Astrocyte of the cerebellum (primary cell): ENCODE results near the gene LYPD5.

ENCODE experiments used
- DNase-seq: peaks from one replicate; pipeline ENCODE4 v3.0.0-alpha.2; 2011; ENCODE audit warnings: low read depth
- H3K4me3 ChIP-seq: 2 replicates; pipeline ENCODE4 v1.5.1; 2011; ENCODE audit warnings: mild to moderate bottlenecking, low read depth, low read length, moderate library complexity
- in situ Hi-C: cut with HindIII; loops from 2 replicates; pipeline ENCODE4 v1.10.0; 2017; ENCODE audit warnings: low sequenced_read_pairs
- TF ChIP-seq, protein P1 (sequence below): IDR thresholded peaks from 2 replicates; pipeline ENCODE4 v1.5.1; 2012; ENCODE audit warnings: low read length, low read depth, moderate library complexity, mild to moderate bottlenecking; ENCODE audit errors: missing control alignments

LYPD5 gene

DNA sequence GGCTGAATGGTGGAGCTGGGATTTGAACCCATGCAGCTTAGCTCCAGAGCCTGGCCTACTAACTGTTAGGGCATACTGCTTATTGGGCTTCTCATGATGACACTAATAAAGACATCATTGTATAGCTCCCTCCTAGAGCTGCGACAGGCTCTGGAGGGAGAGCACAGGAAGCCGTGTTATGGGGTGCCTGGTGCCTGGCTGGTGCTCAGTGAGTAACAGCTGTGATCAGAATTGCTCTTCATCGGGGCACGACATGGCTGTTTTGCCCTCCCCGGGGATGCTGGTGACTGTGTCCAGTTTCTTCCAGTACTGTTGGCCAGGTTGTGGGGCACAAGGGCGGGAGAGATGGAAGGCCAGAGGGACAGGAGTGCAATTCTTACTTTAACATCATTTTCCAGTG lies 5.1 kb downstream of the LYPD5 start:
- in situ Hi-C loops = no loop called here
- TF ChIP-seq, protein P1, sequence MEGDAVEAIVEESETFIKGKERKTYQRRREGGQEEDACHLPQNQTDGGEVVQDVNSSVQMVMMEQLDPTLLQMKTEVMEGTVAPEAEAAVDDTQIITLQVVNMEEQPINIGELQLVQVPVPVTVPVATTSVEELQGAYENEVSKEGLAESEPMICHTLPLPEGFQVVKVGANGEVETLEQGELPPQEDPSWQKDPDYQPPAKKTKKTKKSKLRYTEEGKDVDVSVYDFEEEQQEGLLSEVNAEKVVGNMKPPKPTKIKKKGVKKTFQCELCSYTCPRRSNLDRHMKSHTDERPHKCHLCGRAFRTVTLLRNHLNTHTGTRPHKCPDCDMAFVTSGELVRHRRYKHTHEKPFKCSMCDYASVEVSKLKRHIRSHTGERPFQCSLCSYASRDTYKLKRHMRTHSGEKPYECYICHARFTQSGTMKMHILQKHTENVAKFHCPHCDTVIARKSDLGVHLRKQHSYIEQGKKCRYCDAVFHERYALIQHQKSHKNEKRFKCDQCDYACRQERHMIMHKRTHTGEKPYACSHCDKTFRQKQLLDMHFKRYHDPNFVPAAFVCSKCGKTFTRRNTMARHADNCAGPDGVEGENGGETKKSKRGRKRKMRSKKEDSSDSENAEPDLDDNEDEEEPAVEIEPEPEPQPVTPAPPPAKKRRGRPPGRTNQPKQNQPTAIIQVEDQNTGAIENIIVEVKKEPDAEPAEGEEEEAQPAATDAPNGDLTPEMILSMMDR = no peak
- no peak for DNase-seq
- H3K4me3 ChIP-seq = no peak overlapping the region

DNA sequence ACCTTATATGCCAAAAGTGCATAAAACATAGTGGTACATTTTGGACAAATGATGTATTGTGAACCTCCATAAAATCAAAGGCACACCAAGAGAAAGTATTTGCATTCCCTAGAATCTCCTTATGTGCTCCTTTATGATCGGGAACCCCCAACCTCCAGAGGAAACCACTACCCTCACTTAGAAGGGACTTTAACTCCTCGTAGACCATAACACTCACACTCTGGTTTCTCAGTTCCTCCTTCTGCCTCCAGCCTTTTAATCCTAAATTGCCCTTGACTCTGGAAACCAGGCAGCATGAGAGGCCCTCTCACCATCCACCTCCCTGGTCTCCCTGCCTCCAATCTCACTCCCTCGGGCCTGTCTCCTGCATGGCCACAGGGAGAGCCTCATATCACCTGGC lies 11.7 kb downstream of the LYPD5 start:
- no peak overlapping the region for H3K4me3 ChIP-seq
- TF ChIP-seq, protein P1 = no peak
- in situ Hi-C loops = no loop called here
- DNase-seq = no peak

DNA sequence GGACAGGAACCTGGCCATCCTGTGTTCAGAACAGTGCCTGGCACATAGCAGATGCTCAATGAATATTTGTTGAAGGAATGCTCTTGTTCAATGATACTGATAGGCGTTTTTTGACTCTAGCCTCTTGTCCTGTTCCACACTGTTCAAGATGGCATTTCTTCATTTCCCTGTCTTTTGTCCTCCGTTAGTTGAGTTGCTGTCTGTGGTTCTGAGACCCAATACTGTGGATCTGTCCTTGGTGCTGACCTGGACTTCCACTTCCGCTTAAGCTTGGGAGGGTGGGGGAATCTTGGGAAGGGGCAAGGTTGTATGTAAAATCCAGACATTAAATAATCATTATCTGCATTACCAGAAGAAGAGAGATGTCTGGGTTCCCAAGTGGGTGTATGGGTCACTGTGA lies 13.2 kb downstream of the LYPD5 start:
- H3K4me3 ChIP-seq = no peak overlapping the region
- TF ChIP-seq, protein P1 = no peak
- in situ Hi-C loops = loop anchor here (5.0 kb wide), 1 partner anchor 47 kb away; no protein-coding TSS in a partner anchor
- no peak for DNase-seq

DNA sequence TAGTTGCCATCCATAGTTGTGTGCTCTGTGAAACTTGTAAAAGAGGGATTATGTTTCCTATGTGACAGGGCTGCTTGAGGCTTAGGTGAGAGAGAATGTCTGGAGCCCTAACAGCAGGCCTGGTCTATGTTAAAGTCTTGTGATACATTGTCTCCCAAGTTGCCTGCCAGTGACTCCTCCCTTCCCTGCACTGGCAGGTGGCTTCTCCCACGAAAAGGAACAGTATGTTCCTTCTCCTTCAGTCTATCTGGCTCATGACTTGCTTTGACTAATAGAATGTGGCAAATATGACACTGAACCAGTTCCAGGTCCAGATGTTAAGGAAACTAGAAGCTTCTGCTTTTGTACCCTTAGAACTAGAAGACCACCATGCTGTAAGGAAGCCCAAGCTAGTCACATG lies 15.6 kb downstream of the LYPD5 start:
- in situ Hi-C loops = loop anchor here (5.0 kb wide), 1 partner anchor 44 kb away; no protein-coding TSS in a partner anchor
- TF ChIP-seq, protein P1 = no peak
- H3K4me3 ChIP-seq = no peak overlapping the region
- no peak for DNase-seq

DNA sequence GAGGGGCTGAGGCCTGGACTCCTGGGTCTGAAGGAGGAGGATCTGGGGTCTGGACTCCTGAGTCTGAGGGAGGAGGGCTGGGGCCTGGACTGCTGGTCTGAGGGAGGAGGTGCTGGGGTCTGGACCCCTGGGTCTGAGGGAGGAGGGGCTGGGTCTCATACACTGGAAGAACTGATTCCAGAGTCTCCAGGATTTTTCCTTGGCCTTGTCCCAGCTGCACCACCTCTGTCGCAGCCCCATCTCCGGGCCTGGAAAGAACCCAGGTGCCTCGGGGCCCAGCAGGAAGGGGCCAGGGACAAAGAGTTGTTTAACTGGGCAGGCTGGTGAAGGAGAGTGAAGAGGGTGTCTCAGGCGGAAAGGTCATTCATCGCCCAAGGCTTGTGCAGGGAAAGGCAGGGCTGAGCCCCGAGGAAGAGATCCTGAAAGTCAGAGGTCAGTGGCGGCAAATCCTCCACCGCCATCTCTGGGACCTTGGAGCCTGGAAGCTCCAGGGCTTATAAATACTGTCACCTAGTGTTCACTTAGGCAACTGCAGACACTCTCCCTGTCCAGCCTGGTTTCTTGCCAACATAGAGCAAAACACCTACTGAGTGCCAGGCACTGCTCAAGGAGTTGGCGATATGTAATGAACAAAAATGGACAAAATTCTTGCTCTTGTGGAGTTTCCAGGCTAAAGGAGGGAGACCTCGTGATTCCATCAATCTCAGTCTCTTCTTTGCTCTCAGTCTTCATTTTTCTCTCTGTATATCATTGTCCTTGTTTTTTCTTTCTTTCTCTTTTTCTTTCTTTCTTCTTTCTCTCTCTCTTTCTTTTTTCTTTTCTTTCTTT lies 17.1 kb downstream of the LYPD5 start:
- no peak overlapping the region for H3K4me3 ChIP-seq
- TF ChIP-seq, protein P1 = peak; percentile 100
- in situ Hi-C loops = loop anchor here (5.0 kb wide), 1 partner anchor 43 kb away; no protein-coding TSS in a partner anchor
- no peak for DNase-seq

DNA sequence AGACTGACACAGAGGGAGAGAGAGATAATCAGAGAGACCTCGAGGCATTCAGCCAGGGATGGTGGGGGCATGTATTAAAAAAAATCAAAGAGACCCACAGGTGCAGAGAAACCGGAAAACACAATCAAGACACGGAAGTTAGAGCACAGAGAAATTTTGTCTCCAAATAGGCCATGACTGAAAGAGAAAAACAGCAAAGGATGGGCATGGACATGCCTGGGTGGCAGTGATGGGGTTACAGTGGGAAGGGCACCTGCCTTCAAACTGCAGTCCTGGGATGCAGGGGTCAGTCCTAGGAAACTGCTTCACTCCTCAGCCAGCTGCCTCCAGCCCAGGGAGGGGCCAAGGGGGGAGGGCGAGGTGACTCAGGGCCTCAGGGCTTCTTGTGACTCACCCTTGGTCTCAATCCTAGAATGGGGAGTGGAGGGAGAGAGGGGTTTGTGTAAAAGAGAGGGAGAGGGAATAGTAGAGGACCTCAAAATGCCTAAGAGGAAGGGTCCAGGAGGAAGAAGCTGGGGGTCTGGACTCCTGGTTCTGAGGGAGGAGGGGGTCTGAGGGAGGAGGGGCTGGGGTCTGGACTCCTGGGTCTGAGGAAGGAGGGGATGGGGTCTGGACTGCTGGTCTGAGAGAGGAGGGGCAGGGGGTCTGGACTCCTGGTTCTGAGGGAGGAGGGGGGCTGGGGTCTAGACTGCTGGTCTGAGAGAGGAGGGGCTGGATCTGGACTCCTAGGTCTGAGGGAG lies 17.8 kb downstream of the LYPD5 start:
- H3K4me3 ChIP-seq = no peak overlapping the region
- DNase-seq = peak; percentile 56
- in situ Hi-C loops = no loop called here
- TF ChIP-seq, protein P1 = no peak
